Left ventricle myocardium superior (tissue), 1 donor: ENCODE measurements around the gene GBA2. TPM values are rescaled to one million over a fixed set of nuclear protein-coding genes. Genes with fewer than 3 reads are reported as not detected.
A peak's percentile ranks its signal among the peaks of the same experiment; 100 is the strongest.

ENCODE experiments used
- ATAC-seq: fragments of 200-7000 bp; cut with Tn5 transposase; one replicate; pipeline ENCODE4 v1.9.1; 2020; ENCODE audit warnings: mild to moderate bottlenecking, moderate library complexity
- DNase-seq: peaks from one replicate; pipeline ENCODE4 v3.0.0-alpha.2; 2020
- intact Hi-C: fragments of 100-400 bp; cut with micrococcal nuclease; formaldehyde crosslinking; loops from one replicate; pipeline ENCODE4 v1.11.0; 2022
- total RNA-seq: library from RNA; stranded (reverse); fragmentation: NEBNext Ultra II Directional; extraction: Animal tissue kit (Norgen Biotek cat#: 25700); gene quantifications from one replicate; pipeline ENCODE4 v1.2.1, GENCODE V29; 2021
- donor health status: DM: no; HTN: yes; CAD: no; lungs with severe emphysema.

Gene GBA2
- total RNA-seq, 1 donor from 2014 or later = 90.2 TPM

DNA sequence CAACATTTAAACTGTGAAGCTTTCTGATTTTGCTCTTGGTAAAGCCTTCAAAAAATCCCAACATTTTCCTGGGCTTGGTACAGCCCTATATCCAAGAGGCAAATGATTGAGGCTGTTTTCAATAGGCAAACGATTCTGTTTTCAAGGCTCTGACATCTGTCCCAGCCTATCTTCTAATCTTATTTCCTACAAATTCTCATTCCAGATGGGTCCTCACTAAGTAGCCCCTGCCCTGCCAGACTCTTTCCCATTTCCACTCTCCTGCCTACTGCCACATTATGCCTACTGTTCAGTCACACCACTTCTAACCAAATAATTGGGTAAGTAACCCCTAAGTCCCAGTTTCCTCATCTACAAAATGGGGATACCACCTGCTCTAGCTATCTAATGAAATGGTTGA lies 3.5 kb downstream of the GBA2 start:
- no peak for DNase-seq
- intact Hi-C loops = no loop called here
- ATAC-seq = no peak

DNA sequence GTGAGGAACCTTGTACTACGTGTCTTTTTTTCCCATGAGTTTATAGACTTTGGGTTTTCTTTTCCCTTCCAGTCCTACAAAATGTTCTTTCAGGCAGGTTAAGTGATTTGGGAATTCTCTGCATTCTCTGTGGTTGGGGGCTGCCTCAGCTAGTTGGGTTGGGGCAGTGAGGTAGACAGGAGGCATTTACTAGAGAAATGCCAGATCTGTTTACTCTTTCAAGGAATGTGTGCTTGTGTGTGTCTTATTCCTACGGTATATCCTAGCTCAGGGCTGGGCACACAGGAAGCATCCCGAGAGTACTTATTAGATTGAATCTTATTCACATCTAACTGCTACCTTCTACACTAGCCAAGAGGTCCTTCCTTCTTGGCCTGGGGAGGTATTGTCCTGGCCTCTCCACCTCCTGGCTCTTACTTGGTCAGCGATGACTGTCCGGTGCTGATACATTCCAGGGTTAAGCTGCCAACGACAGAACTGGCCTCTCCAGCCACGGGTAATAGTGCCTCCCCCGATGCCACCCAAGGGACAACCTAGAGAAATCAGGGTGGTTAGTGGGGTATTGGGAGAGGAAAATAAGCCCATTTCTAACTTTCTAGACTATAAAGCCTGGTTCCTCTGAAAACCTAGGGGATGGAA lies 5.0 kb downstream of the GBA2 start:
- intact Hi-C loops = no loop called here
- DNase-seq (no peak), ATAC-seq (no peak)

DNA sequence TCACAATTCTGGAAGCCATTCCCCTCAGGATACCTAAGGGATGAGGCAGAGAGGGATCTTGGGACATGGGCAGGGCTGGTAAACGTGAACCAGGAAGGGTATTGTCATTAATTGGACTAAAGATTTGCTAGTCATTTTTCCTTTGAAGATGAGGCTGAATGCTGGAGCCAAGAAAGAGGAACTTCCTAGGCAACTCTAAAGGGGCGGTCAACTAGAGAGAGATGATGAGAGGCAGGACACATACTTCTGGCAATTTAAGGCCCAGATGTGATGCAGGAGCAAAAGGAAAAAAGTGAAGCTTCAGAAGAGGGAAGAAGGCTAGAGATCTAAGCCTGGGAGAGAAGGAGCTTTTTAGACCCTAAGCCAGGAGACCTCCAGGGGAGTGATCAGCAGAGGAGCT lies 5.6 kb downstream of the GBA2 start:
- ATAC-seq (no peak), DNase-seq (no peak)
- intact Hi-C loops = no loop called here

DNA sequence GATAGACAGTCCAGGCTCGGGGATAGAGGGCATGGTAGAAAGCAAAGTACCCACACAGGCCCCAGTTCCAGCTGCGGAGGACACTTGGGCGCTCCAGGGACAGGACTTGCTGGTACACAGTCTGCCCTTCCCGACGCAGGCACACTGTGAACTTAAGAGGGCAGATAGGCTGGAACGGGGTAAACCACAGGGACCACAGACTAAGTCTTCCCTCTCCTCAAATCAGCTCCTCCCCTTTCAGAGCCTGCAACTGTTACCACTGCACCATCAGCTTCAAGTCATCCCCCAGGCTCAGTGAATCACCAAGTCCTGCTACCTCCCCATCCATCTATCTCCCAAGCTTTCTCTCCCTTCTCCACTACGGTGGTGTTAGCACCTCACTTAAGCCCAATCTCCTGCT lies 7.3 kb downstream of the GBA2 start:
- ATAC-seq (peak; percentile 5), DNase-seq (no peak)
- intact Hi-C loops = no loop called here

DNA sequence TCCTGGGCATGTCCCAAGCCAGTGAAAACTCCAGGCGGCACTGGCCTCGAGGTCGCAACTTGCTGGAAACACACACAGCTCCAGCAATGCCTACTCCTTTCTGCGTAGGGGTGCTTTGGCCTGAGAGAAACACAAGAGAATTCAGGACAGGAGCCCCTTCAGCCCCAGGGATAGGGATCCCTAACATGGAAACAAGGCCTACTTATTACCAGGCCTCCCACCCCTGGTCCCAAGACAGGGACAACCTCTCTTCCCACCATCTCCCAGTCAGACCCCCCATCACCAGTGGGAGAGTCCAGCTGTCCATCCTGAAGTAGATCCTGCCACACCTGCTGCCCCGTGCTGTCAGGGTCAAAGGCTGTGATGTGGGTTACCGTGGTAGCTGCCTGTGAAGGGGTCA lies 8.8 kb downstream of the GBA2 start:
- intact Hi-C loops = no loop called here
- no peak for ATAC-seq
- DNase-seq = no peak

DNA sequence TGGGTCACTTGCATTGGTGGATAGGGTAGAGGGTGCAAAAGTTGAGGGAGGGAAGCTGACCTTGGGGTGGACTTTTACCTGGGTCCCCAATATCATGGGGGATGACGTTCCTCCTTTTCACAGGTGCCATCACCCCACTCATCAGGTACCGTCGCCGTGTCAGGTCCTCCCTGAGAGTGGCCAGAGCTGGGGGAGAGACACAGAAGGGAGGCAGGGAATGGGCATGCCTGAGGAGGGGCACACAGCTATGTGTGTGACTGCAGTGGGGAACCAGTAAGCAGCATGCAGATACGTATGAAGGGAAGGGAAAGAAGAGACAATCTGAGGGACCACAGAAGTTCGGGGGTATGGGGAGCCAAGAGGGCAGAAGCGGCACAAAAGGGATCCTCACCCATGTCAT lies 10.1 kb downstream of the GBA2 start:
- no peak for DNase-seq
- no peak for ATAC-seq
- intact Hi-C loops = no loop called here

DNA sequence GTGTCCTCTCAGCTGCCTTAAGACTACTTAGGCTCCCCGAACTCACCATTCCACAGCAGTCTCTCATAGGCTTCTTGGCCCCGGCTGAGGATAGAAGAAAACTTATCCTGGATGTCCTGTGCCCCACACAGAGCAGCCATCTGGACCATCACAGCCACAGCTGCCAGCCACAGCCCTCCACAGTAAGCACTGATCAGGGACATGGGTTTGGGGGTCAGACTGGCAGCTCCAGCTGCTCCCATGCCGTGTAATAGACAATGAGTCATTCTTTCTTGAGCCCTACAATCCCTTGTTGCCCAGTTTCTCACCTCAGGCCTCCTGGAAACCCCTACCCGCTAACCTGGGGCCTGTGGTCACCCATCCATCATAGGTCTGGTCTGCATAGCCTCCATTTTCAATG lies 10.8 kb downstream of the GBA2 start:
- no peak for DNase-seq
- intact Hi-C loops = no loop called here
- no peak for ATAC-seq

DNA sequence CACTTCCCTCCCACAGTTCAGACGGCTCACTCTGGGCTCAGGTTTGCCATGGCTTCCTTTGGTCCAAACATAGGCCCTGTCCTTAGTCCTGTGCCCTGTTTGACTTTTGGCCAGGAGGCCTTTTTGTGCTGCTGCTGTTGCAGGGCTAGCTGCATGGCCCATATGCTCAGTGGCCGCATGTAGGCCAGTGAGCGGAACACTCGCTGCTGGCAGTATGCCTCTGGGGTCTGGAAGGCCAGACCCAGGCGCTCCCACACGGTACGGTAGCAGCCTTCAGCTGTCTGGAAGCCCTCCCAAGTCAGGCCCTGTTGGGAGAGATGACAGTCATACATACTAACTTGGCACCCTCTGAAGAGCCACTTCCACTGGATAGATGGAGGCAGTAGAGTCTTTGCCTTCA lies 11.9 kb downstream of the GBA2 start:
- intact Hi-C loops = no loop called here
- no peak for ATAC-seq
- no peak for DNase-seq

DNA sequence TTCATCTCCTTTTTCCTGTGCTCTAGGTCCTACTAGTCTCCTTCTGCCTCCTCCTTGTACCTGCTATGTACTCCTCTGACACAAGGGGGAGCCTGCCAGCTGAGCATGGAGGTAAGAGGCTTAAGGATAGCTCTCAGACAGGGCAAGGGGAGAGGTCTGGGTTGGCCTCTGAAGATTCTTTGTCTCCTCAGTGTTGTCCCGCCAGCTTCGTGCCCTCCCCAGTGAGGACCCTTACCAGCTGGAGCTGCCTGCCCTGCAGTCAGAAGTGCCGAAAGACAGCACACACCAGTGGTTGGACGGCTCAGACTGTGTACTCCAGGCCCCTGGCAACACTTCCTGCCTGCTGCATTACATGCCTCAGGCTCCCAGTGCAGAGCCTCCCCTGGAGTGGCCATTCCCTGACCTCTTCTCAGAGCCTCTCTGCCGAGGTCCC lies 12.8 kb downstream of the GBA2 start:
- intact Hi-C loops = no loop called here
- ATAC-seq = peak; percentile 11
- DNase-seq = peak; percentile 52

DNA sequence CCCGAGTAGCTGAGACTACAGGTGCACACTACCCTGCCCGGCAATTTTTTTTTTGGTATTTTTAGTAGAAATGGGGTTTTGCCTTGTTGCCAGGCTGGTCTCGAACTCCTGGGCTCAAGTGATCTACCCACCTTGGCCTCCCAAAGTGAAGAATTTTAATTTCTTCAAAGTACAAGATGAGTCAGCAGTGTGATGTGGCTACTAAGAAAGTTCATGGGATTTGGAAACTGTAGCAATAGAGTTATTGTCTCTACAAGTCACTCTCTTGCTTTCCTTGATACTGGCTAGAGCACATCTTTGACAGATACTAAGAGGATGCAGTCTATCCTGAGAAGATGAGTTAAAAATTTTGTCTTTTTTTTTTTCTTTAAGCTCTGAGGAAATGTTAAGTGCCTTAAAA lies 14.9 kb downstream of the GBA2 start:
- intact Hi-C loops = no loop called here
- ATAC-seq (no peak), DNase-seq (no peak)

DNA sequence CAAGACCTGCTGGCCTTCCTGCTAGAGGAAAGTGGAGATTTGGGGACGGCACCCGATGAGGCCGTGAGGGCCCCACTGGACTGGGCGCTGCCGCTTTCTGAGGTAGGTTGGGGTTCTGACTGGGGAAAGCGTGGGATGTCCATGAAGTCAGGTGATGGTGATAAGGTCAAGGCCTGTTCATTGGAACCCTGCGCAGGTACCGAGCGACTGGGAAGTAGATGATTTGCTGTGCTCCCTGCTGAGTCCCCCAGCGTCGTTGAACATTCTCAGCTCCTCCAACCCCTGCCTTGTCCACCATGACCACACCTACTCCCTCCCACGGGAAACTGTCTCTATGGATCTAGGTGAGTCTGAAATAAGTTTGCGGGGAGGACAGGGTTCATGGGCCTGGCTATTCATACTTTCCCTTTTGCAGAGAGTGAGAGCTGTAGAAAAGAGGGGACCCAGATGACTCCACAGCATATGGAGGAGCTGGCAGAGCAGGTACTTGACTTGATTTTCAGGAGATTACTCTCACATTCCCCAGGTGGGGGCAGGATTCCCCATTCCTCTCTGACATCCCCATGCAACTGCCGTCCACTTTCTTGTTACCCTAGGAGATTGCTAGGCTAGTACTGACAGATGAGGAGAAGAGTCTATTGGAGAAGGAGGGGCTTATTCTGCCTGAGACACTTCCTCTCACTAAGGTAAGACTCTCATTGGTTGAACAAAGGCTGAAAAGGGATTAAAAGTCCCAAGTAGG lies 16.1 kb downstream of the GBA2 start:
- no peak for DNase-seq
- peak; percentile 0 for ATAC-seq
- intact Hi-C loops = no loop called here

DNA sequence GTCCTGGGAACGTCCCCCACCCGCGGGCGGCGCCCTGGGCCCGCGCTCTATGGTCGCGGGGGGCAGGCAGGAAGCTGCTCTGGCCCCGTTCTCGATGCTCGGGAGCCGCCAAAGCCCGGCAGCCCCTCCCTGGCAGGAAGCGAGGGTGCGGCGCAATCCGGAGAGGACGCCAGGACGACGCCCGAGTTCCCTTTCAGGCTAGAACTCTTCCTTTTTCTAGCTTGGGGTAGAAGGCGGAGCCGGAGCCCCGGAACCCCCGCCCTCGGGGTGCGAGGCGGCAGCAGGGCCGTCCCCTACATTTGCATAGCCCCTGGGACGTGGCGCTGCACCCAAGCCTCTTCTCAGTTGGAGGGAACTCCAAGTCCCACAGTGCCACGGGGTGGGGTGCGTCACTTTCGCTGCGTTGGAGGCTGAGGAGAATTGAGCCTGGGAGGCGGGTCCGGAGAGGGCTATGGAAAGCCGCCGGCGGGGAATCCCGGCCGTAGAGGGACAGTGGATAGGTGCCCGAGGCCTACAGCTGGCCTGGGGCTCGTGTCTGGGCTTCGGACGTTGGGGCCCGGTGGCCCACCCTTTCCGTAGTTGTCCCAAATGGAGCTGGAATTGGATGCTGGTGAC lies 16.7 kb downstream of the GBA2 start, which contains the start of the genes CREB3 and TLN1:
Gene CREB3 (plus strand): TSS at position 482 of the 615 bp plus-strand sequence. CDS start 107 bp downstream, at position 589.
Gene TLN1 (minus strand): TSS at position 11 of the 615 bp plus-strand sequence. CDS start 6,501 bp downstream, outside the sequence.
- ATAC-seq (peak; percentile 89), DNase-seq (peak; percentile 98)
- intact Hi-C loops = no loop called here

DNA sequence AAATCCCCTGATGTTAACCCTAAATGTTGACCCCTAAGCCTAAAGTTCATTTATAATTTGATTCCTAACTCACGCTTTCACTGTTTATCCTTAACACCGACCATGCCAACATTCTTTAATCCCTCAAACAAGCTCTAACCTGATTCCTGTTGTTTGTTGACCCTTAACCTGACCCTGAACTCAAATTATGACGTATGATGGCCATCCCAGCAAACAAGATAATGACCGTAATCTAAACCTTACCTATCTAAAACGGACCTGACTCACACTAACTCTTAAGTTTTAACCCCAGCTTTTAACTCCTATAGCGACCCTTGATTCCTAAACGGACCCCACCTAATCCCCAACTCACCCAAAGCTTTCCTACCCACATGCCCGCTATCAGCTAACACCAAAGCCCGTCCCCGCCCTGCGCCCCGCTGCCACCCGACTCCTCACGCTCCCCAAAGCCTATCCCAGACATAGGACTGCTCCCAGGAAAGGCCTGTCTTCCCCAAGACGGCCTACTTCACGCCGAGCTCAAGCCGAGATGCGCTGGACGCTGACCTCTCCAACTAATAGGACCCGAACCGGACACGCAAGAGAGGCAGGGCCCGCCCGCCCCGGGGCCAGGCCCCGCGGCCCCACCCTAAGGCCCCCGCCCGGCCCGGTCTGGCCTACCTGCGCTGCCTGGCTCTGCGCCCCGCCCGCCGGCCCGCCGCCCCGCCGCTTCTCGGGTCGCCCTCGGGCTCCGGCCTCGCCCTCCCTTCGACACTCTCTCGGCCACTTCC lies 17.4 kb downstream of the GBA2 start:
- no peak for DNase-seq
- intact Hi-C loops = no loop called here
- ATAC-seq = no peak

DNA sequence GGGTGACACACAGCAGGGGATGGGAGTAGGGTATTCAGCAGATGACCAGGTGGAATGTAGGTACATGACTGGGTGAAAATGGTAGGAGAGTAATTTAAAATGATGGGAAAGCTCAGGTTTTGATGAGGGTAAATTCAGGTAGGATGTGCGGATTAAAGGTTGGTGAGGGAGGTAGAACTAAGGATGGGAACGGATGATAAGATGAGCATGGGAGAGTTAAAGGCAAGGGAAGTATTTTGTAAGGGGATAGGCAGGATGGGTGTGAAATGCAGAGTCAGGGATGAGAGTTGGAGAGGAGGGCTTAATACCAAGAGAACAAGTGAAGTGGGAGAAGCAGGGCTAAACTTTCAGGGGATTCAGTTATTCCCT lies 18.6 kb downstream of the GBA2 start:
- DNase-seq (no peak), ATAC-seq (no peak)
- intact Hi-C loops = no loop called here

DNA sequence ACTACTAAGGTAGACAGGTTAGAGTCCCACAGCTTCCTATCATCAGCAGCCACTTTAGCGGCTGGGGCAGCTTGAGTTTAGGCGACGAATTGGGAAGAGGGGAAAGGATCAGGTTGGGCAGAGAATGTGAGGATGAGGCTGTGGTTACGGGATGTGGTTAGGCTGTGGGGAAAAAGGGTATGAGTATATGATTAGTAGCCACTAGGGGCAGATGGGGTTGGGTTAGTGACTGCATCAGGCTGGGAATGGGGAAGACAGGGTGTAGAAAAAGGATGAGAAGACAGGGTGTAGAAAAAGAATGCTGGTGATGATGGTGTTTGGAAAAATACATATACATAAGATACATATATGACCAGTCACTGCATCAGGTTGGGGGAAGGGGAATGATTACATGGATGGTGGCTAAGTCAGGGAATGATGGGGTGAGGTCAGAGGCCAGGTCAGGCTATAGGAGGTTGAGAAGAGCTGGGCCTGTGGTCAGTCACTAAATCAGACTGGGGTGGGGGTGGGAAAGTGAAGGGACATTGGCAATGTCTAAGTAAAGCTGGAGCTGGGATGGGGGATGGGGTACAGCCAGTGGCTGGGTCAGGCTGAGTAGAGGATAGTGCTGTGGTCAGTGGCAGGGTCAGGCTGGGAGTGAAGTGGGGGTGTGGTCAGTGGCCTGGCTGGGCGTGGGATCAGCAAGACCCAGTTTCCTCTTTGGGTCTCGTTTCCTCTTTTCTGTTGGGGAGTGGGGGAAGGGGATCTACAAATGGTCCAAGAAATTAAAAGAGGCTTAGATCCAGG lies 19.1 kb downstream of the GBA2 start:
- intact Hi-C loops = no loop called here
- ATAC-seq (no peak), DNase-seq (peak; percentile 68)

DNA sequence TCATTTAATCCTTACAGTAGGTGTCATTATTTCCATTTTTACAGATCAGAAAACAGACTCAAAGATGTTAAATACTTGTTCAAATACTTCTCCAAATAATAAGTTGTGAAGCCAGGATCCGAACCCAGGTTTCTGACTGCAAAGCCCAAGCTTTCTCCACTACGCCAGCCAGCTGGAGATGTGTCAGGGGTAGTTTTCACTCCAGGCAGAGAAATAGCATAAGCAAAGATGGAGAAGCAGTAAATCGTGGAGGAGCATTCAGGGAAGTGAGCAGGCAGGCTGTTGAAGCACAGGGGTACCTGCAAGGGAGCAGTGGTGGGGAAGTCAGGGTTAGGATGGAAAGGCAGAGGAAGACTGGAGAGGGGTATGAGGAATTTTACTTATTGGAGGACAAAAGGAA lies 19.9 kb downstream of the GBA2 start:
- intact Hi-C loops = no loop called here
- DNase-seq (no peak), ATAC-seq (no peak)

DNA sequence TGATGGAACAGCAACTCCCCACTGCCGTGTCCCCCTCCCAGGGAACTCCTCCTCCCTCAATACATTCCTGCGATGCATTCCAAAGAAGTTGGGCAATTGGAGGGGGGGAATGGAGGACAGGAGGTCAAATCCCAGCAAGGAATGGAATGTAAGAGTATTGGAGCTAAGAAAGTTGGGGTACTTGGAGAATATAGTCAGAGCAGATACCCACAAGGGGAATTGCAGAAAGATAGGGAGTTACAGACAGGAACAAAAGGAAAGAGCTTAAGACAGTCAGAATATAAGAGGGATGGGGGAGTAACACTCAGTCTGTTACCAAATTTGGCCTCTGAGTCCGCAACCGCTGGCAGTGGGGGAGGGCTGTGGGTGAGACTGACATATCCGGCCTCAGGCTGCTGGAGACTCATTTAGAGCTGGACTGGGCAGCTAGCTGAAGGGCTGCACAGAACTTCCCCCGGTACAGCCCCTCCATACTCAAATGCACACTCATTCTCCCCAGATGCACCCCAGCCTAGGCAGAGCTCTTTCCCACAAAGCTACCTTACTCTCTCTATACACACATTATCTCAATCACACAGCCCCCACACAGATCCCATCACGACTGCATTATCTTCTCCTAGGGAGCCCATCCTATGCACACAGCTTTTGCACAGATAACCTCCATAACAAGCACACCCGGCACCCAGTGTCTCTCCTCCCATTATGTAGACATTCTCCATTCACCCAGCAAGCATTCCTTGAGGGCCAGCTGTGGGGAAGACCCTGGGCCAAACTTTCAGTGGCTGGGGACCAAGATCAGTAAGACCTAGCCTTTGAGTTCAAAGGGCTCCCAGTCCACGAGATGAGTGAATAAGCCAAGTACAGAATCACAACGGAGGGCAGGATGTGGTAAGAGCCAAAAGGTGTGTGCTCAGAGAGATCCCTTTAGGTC lies 20.7 kb downstream of the GBA2 start:
- ATAC-seq (peak; percentile 47), DNase-seq (peak; percentile 82)
- intact Hi-C loops = no loop called here

DNA sequence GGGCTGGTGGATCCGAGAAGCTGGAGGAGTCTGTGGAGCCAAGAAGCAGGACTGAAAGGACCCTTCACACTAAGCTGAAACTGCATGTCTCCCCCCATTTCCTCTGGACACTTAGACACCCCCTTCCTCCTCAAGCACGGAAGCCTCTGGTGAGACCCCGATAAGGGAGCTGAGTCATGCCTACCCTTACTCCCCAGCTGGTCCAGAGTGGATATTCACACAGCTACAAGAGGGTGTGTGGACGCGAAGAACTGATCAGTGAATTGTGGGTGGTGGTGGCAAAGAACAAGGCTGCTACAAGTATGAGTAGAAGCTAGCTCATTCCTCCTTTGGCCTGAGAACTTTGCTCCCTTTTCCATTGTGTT lies 21.4 kb downstream of the GBA2 start:
- intact Hi-C loops = no loop called here
- DNase-seq (no peak), ATAC-seq (no peak)
